ENCODE data around the gene LINC01488.

LINC01488 gene

GRCh38 chr11:69530278-69531070 is 49.0 kb downstream of the LINC01488 start:
- DNase-seq (ENCODE audit: low read depth), result no peak

DNA sequence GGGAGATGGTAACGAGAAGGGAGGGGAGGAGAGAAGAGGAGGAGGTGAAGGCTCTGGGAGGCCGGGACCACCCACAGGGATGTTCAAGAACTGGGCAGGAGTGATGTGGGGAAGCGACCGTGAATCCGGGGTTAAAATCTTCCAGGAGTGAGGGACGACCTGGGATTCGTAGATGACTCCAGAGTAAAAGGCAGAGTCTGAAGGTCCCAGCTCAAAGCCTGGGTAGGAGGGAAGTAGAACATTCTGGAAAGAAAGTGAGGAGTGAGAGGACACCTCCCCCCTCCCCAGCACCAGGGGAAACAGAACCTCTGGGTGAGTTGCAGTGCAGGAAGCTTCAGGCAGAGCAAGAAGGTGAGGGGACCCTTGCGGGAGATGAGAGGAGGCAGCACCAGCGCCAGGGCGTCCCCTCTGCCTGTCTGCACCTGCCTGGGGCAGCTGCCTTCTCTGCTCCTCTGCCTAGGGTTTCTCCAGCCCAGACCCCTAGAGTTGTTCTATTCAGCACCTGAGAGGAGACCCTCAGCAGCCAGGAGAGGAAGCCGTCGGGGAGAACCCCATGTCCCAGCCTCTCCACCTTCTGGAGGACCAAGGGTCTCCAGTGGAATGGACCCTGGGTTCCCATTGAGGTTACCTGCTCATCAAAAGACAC is 49.7 kb downstream of the LINC01488 start:
- DNase-seq (ENCODE audit: low read depth), result no peak

DNA sequence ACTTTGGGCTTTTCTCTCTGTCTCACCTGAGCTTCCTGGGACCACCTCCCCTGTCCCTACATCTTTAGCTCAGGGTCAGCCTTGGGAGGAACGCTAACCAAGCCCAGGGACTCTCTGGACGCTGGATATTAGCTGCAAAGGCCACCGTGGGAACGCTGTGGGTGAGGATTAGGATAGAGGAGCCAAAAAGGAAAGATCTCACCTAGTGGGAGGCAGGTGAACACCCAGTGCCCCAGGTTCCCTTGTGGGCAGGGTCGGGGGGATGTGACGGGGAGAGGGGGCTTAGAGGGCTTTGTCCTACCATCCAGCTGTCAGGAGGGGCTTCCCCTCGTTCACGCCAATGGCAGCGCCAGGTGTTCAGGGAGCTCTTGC is 50.2 kb downstream of the LINC01488 start:
- no peak for DNase-seq (ENCODE audit: low read depth)

DNA sequence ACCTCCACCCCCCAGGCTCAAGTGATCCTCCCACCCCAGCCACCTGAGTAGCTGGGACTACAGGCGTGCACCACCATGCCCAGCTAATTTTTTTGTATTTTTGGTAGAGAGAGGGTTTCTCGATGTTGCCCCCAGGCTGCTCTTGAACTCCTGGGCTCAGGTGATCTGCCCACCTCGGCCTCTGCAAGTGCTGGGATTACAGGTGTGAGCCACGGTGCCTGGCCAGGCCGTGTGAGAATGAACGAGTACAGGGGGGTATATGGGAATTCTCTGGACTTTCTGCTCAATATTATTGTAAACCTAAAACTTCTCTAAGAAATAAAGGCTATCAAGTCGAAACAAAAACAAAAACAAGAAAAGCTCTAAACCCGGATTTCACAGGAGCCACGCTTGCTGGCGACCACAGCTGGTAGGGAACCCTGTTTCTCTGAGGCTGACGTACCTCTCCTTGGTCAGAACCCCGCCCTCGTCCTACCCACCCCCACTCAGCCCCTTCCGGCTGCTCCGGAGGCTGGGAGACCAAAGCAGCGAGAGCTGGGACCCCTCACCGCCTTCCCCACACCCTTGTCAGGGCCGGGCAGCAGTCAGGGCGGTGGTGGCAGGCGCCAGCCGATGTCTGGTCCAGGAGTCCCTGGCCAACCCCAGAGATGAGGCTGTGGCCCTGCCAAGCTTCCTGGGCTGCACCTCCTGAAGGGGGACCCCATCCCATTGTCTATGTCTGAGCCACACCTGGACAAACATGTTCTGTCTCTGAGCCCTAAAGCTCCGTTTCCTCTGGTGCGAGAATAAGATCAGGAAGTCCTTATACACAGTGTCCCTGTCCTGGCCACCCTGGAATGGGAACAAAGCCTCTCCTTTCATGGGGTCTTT is 52.1 kb downstream of the LINC01488 start:
- no peak for DNase-seq (ENCODE audit: low read depth)

DNA sequence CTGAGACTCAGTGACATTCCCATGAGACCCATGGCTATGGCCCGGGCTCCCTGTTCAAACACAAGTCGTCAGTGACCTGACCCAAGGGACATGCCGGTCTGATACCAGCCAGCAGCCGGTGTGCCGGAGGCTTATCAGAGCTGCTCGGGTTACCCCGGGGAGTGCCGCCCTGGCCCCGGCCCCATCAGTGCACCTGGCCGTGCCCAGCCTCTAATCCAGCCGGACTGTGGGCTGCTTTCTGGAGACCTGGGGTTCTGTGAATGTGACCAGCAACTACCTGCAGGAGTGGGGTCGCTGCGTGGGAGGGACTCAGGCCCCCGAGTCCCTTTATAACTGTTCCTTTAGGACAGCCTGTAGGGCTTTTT is 52.7 kb downstream of the LINC01488 start:
- no peak for DNase-seq (ENCODE audit: low read depth)

DNA sequence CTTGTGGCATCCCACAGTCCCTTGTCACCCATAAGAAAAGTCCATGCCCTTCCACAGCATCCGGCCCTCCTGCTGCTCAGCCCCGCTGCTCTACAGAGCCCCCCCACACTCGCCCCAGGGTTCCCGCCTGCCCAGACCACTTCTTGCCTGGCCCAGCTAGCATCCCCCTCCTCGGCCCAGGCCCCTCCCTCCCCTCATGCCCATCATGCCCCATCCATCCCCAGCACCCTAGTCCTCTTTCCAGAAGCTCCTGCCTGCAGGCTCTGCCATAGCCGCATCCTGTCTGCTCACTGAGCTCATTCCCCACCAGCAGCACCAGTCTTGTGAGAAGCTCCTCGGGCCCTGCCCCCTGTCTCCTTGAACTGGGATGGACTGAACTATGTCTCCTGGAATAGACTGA is 54.4 kb downstream of the LINC01488 start:
- DNase-seq (ENCODE audit: low read depth), result no peak

GRCh38 chr11:69536406-69536805 is 54.9 kb downstream of the LINC01488 start:
- no peak for DNase-seq (ENCODE audit: low read depth)

DNA sequence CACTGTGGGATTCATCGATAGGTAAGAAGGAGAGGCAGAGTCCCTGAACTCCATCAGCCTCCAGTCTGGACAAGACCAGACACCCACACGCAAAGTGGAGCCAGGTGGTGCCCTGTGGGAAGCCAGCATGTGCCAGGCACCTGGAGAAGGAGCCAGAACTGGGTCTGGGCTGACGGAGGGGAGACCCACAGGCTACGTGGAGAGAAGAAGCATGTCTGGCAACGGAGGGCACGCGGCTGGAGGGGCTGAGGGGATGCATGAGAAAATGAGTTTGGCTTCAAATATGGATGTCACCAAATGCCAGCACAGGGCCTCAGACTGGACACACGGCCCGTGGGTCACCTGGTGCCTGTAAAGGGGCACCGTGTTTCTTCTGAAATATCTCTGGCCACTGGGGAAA is 55.7 kb downstream of the LINC01488 start:
- DNase-seq (ENCODE audit: low read depth), result no peak

- DNase-seq (ENCODE audit: low read depth), result no peak
Measured at GRCh38 chr11:69537855-69538640, 56.6 kb downstream of the LINC01488 start.

- no peak for DNase-seq (ENCODE audit: low read depth)
Measured at GRCh38 chr11:69538854-69539253, 57.4 kb downstream of the LINC01488 start.

GRCh38 chr11:69539416-69540117 is 58.1 kb downstream of the LINC01488 start:
- DNase-seq (ENCODE audit: low read depth), result no peak

GRCh38 chr11:69540118-69541000 is 58.9 kb downstream of the LINC01488 start:
- DNase-seq (ENCODE audit: low read depth), result no peak

DNA sequence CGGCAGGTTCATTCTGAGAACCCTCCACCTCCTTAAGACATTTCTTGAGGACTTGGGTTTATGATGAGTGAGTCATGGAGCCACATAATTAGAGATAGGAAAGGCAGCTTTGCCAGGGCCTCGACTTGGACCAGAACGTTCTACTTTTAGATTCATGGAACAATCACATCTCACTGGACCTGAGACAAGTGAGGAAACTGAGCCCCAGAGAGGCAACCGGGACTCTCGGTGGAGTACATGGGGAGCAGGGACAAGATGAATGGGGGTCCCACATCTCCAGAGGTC is 59.5 kb downstream of the LINC01488 start:
- no peak for DNase-seq (ENCODE audit: low read depth)

DNA sequence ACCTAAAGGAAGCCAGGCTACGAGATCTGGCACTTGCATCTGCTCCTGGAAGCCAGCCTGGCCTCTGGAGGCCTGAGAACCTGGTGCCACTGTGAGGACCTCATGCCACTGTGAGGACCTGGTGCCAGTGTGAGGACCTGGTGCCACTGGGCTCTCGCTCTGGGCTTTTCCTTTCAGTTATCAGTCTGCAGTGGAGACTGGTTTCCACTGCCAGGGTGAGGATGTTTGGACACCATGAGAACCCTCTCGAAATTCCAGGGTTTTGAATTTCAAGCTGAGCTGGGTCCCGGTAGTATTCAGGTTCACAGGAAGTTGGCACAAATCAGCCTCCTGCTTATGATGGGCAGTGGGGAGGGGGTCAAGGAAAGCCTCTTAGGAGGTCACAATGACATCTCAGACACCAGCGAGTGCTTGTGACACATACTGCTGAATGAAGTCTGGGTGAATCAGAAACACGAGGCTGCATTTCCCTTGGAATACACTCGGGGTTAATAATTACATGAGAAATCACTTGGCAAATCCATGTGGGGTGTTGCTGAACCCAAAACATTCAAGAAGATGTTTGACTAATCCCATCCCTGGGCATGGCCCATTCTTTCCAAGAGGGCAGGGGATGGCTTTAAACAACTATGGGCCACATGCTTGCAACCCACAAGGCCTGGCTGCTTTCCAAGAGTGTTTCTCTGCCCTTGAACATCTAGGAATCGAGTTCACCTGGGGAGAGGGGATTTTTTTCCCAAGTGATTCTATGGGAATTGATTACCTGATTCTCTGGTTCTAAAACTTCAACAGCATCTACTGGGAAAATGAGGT is 60.2 kb downstream of the LINC01488 start:
- no peak for DNase-seq (ENCODE audit: low read depth)

DNA sequence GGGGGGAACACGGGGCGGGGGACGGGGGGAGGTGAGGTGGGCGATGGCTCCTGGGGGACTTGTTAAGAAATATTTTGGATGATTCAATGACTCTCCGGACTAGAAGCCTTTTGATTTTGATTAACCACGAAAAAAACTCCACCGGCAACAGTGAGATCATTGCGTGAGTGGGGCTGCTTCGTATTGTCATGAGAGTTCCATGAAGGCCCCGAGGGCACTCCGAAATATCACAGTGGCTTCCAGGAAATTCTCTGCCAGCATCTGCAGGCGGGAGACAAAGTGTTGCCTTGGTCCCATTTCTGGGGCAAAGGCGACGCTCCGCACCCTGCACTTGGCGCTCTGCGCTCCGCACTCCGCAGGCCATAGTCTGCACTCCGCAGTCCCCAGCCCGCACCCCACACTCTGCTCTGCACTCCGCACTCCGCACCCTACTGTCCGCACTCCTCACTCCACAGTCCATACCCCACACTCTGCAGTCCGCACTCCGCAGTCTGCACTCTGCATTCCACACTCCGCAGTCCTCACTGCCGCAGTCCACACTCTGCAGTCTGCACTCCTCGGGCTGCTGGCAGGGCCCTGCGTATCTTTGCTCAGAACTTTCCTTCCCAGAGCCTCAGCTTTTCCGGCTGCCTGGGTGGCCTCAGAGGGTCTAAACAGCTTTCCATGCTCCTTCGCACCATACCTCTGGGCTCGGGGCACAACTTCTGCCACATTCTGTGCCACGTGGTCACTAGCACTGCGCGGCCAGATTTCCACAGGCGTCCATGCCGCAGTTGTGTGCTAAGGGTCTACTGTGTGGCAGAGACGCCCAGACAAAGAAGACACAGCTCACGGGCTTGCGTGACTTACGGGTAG is 61.1 kb downstream of the LINC01488 start:
- no peak for DNase-seq (ENCODE audit: low read depth)

Measured in stimulated activated CD8-positive, alpha-beta memory T cell treated with anti-CD3 and anti-CD28 coated beads, Interleukin-12 subunit alpha, Interleukin-12 subunit beta, amount 100 ng/mL, for 1 hour (primary cell).